ENCODE results near the gene FRYL.
"Not testable (repeated sequence)": the region's sequence is repeated elsewhere in the genome, so short reads cannot be mapped to it uniquely, and the experiment has no call there.

The FRYL gene

DNA sequence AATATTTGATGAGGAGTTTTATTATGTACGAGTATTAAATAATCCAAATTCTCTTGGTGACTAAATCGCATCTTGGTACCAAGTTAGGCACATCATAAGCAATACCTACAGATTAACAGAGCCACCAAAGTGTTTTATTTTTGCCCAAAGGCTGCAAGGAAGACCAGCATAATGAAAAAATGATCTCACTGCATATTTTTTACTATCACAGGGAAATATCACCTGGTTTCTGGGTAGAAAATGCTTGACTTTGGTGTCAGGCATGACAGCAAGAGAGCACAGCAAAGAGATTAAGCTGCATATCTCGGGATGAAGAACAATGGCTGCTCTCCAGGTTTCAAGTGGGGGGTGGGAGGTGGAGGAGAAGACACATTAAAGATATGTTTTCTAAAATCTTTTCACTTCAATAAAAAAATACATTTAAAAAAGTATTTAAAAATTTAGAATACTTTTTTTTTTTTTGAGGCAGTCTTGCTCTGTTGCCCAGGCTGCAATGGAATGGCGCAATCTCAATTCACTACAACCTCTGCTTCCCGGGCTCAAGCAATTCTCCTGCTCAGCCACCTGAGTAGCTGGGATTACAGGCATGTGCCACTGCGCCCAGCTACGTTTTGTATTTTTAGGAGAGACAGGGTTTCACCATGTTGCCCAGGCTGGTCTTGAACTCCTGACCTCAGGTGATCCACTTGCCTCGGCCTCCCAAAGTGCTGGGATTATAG, 86.1 kb downstream of the FRYL start:
- no peak for DNase-seq

DNA sequence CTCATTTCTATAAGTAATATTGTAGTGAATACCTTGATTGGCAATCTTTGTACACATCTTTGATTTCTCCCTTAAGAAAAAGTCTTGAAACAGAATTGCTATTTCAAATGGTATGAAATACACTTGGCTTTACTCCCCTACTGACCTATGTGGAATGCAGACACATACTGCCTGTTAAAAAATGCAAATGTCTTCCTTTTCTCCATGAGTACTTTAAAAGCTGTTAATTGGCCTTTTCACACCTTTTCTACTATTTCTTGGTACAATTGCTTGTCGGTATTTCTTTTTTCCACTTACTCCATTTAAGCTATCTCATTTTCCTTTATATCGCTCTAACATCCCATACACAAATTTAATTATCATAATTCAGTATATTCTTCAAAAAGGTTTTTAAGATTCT, 87.2 kb downstream of the FRYL start:
- no peak for DNase-seq

DNA sequence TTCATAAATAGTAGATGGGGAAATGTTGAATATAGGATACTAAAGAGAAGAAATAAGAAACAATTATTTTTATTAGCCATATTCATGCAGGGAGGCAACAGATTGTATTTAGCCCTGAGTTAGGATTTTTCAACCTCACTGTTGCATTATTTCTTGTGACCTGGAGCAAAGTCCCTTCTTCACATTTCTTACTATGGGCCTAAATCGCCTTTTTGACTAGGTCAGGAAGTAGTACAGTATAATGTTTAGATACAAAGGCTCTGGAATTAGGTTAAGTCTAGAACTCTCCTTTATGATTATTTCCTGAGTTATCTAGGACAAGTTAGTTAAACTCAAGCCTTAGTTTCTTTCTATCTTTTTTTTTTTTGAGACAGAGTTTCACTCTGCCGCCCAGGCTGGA, 88.0 kb downstream of the FRYL start:
- no peak for DNase-seq

DNA sequence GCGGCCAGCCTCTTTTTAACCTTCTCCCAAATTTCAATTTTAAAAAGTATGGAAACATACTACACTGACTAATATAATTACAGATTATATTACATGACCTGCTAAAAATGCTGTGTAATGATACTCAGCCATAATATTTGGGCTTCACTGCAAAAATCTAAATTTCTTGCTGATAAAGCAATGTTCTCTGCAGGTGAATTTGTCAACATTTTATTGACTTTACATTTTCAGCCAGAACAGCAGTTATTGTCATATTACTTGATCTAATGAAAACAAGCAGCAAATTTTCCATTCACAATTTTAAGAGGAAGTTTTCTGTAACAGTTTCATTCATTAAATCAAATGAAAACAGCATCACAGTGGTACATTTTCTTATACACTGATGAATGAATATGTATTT, 91.1 kb downstream of the FRYL start:
- no peak for DNase-seq

DNA sequence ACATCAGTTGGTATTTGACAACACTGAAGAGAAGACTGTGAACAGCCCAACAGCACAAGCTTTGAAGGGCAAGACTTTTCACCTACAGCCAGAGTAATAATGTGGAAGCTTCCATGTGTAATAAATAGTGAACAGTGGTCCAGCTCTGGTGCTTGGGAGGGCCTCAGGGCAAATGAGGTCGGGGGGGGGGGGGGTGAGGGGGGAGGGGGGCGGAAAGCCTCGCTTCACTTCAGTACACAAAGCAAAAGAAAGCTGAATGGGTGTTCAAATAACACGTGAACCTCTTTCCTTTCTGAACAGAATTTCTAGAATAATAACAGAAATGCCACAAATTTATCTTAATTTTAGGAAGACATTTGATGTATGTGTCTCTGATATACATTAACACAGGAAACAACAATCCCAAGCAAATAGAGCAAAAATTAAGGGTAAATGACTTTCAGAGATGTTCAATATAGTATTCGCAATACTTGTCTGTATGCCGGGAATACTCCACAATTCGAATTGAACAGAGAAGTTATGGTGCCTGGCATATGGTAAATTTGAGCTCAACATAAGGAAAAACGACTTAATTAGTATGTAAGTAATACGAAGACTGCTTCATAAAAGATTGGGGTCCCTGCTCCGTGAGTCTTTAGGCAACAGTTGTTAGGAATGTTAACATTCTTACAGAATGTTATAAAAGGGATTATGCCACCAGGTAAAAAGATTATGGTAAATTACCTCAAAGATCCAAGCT, 92.6 kb downstream of the FRYL start:
- no peak for DNase-seq

DNA sequence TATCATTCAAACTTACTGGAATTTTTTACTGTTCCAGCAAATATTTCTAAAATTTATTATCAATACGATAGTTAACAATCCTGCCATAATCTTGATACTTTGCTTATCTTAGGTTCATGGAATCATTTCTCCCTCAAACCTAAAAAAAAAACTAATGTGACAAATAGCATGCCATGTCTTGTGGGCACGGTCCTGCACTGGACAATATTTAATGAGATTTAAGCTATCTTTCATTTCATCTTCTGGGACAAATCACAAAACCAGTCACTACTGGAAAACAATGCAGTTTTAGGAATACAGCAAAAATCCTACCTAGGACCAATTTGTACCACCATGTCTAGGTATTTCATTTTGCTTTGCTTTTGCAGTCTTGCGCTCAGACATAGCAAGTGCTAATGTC, 93.7 kb downstream of the FRYL start:
- DNase-seq = no peak

DNA sequence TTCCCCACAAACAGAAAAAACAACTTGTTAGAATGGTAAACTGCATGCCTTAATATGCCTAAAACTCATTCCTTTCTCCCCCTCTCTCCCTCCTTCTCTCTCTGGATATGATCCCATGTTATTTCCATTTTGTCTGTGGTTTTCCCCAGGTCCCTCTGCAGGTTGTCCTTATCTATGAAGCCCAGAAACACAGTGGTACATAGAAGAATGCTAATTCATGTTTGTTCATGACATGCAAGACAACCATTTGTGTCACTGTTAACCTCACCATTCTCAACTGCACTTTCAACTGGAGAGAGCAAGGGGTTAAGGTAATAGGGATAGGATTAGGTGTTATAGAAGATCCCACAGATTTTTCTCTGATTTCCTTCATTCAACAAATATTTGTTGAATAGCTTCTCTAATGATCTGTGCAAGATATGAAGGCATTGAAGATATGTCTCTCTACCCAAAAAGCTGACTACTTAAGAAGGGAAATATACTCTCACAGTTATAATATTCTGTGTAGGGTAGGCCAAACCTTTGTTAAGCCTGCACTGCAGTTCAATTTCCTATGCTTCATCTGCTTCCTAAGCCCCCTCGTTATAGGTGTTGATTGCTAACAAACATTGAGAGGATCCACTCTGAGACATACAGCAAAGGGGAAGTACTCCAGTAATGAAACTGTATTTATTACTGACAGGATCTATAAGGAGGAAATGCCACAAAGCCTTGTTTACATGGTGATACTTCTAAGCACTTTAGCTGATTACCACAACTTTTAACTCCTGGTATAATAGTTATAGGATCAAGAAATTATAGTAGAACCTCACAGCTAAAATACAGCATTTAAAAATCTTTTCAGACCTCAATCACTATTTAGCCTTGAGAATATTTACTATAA, 96.1 kb downstream of the FRYL start:
- DNase-seq = no peak

DNA sequence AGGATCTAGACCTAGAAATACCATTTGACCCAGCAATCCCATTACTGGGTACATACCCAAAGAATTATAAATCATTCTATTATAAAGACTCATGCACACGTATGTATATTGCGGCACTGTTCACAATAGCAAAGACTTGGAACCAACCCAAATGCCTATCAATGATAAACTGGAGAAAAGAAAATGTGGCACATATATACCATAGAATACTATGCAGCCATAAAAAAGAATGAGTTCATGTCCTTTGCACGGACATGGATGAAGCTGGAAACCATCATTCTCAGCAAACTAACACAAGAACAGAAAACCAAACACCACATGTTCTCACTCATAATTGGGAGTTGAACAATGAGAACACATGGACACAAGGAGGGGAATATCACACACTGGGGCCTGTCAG, 97.2 kb downstream of the FRYL start:
- DNase-seq = not testable (repeated sequence)

DNA sequence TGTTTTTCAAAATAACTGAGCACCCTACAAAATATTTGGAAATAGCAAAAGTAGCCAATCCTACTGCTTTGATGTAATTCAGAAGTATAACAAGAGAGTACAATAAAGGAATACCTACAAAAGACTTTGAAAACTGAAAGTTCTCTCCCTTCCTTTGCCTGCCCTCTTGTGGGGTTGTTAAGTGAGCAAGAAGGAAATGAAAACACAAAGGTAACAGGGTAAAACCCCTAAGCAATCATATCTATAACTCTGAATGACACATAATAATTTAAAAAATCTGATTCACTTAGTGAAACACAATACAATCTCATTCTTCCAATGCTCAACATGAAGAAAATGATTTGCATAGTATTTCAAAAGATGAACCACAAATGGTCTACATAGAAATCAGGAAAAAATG, 98.2 kb downstream of the FRYL start:
- no peak for DNase-seq

DNA sequence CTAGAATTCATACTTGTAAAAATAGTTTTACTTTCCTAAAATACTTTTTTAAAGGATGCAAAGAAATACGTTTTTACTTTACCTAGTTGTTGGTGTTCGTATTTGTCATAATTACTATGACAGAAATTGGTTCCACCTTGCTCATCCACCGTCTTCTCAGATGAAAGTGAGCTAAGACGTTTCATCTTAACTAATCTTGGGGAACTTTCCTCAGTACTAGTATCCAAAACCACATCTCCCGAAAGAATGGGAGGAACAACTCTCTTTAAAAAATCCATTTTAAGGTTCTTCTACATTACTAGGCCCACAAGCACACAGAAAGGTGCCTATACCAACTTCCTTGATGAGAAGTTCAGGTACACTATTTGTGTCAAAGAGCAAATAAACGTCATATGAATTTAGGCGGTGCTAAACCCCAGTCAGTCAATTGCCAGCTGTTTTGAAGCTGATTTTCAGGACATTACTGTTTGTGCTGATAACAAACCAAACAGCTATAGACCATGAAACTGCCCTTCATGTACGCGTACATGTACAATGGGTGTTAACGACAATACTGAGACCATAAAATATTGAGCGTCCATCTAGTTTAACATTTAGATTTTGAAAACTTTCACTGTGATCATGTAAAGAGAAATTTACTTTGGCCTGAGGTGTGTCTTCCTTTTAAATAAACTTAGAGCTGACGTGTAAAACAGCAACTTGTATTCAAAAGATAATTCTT, 99.1 kb downstream of the FRYL start:
- no peak for DNase-seq

DNA sequence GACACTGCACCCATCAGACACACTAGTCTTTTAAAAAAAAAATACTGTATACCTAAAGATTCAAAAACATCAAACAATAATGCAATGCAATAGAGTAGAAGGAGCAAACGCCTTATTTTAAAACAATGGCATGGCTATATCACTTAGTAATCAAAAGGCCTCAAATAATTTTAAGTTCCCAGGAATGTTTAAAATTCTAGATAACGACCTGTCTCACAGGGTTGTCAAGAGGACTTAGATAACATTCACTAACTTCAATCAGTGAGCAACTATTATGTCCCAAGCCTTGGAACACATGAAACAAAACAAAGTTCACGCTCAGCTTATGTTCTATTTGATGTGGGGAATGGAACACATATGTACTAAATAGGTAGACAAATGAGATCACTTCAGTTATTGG, 106.5 kb downstream of the FRYL start:
- no peak for DNase-seq

DNA sequence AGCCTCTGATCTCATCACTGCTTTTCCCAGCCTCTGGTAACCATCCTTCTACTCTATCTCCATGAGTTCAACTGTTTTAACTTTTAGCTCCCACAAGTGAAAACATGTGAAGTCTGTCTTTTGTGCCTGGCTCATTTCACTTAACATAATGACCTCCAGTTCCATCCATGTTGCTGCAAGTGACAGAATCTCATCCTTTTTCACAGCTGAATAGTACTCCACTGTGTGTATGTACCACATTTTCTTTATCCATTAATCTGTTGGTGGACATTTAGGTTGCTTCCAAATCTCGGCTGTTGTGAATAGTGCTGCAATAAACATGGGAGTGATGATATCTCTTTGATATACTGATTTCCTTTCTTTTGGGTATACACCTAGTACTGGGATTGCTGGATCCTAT, 109.5 kb downstream of the FRYL start:
- DNase-seq = no peak

DNA sequence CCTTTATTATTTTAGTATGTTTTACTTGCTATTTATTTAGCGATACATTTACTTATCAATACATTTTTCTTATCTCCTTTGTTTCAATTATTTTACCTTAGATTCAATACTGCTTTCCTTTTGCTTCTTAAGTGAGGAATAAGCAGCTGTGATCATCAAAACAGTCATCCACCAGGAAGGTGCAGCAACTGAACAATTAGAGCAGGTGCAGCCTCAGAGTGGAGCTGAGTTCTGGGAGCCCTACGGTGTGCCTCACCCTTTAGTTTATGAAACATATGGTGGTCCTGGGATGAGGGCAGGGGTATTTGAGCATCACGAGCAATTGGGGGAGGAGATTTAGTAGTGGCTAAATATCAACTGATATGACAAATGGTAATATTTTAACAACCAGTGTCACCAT, 111.0 kb downstream of the FRYL start:
- DNase-seq = no peak

DNA sequence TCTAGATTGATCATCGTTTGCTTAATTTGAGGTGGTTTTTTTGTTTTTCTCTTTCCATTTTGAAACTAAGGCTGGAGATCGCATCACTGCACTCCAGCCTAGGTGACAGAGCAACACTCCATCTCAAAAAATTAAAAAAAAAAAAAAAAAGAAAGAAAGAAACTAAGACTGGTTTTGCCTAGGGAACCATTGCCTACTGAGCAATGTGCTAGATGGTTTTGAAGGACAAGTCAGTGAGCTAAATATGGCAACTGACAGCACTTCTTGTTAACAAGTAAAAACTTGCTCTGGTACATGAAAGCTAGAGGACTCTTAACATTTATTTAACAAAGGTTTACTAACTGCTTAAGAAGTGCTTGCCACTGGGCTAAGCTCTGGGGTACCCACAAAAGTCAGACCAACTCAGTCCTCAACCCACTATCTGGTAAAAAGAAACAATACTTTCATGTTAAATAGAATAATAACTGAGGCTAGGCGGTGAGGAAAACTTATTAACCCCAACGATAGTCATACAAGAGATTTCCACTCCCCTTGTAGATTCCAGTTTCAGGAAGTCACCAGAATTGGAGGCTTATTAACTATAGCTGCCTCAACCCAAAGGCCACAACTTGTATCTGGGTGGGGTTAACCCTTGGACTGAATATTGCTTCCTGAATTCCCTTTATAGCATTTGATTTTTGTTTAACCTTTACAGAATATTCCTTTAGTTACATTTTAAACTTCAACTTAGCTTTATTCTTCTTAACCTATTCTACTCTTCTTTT, 111.6 kb downstream of the FRYL start:
- DNase-seq = no peak

DNA sequence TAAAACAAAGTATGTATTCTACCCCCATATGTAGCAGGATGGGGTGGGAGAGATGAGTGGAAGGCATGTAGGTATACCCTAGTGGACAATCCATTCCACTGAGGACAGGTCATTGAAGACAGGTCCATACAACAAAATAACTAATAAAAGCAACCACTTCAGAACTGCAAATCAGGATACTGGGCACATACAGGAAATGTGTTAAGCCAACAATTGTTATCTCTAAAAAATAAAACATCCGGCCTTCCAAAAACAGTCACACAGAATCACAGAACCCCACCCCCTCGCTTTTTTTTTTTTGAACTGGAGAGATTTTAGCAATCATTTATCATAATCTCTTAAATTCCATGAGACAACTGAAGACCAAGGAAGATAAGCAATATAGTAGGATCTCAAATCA, 112.9 kb downstream of the FRYL start:
- DNase-seq = no peak

DNA sequence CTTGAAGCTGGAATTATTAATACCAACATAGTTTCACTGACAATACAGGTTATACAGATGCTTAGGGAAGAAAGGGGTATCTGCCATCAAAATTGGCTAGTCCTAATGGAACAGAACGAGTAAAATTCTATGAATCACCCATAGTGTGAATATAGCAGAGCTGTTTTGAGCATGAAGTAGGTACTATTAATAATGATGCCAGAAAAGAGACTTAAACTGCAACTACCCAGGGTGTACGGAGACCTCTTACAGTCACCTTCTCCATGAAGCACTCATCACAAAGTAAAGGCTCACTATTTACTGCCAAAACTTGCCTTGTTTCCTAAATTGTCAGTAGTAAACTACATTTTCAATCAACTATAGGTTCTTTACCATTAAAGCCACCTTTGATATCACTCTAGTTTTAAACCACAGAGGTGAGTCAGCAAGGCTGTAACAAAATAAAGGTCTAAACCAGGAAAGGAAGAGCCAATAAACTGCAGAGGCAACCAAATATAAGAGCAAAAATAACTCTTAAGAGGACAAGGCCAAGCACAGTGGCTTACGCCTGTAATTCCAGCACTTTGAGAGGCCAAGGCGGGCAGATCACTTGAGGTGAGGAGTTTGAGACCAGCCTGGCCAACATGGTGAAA, 114.4 kb downstream of the FRYL start:
- DNase-seq = no peak

DNA sequence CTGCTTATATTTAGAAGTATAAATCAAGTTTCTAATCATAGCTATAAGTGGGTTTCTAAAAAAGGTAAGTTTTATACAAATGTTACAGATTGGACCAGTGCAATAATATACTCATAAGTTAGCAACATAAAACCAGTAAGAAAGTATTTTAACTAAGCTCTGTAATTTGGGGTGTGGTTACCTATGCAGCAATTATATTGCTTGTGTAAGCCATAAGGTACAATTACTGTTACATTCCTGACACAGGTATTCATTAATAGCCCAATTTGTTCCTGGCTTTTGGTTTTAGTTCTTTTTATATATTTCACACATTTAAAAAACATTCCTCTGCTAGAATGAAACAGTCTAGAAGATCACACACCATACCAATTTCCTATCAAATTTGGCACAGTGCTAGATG, 115.1 kb downstream of the FRYL start:
- no peak for DNase-seq

DNA sequence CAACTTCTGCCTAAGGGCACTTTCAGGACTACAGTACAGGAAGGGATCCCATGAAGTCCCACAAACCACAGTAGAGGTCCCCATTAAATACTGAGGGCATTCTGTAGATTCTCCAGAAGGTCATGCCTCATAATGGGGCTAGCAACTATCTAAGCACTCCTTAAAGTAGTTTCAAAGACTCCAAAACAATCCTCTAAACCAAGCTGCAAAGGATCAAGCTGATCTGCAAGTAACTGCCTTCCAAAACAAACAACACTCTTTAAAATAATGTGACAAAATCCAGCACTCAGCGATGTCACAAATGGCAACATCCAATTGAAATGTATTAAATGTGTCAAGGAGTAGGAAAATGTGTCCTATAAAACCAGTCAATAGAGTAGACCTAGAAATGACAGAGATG, 118.7 kb downstream of the FRYL start:
- no peak for DNase-seq

DNA sequence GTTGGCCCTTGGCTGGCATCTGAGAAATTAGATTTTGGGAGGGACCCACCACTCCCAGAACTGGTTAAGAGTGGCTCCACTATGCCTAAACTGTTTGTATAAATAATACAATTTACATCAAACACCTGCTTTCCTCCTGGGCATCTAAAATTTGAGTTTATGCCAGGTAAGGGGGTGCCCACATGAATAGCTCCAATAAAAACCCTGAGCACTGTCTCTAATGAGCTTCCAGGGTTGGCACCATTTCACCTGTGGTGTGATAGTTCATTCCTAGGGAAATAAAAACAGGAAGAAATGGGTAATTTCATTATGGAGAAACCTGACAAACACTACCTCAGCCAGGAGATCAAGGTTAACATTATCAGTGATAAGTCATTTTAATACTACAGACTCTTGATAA, 119.7 kb downstream of the FRYL start:
- DNase-seq = no peak

DNA sequence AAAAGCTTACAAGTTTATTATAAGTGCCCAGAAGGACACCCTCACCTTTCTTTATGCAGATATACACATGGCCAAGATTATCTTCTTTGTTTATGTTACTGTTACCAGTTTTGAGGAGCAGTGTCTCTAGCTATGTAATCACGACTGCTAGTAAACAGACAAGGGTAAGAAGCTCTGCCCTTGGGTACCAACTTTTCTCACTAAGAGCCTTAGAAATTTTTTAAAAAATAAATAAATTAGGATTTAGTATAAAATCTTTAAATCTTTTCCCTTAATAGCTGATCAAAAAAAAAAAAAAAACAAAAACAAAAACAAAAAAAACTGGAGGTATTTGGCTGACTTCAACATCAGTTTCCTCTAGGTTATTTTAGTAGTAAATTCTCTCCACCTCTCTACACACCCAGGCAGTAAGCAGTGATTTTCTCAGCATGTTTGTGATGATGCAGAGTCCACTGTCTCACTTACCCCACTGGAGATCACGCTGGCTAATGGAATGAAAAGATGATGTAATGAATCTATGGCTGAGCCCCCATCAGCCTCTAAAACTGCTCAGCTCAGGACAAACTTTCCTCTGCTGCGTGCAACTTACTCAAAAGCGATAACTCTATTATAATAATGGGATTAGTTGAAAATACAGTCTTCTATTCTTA, 125.9 kb downstream of the FRYL start:
- DNase-seq = no peak
